Breast epithelium (tissue), 4 donors: ENCODE measurements around the gene TGM3. TPM values are rescaled to one million over a fixed set of nuclear protein-coding genes. Genes with fewer than 3 reads are reported as not detected.

Source experiments
- DNase-seq, 2 donors: peaks; one replicate each; pipeline ENCODE4 v3.0.0-alpha.2; 2019; ENCODE audit warnings: low spot score in 2 of 2
- H3K27ac ChIP-seq, 2 donors: fragments of 200-600 bp; sonication (generic) in 1 of 2; one replicate each; pipeline ENCODE4 v1.5.1; 2016 to 2019; ENCODE audit warnings: mild to moderate bottlenecking in 1 of 2
- H3K27me3 ChIP-seq, 2 donors: fragments of 200-600 bp; sonication (generic) in 1 of 2; one replicate each; pipeline versions ENCODE4 v1.5.1 to v1.6.0; 2017 to 2019; ENCODE audit warnings: control low read depth in 1 of 2, mild to moderate bottlenecking in 1 of 2
- H3K36me3 ChIP-seq: fragments of 200-600 bp; one replicate; pipeline ENCODE4 v1.5.1; 2019
- H3K4me1 ChIP-seq, 2 donors: fragments of 200-600 bp; sonication (generic); one replicate each; pipeline ENCODE4 v1.5.1; 2016 to 2019; ENCODE audit warnings: control low read depth in 1 of 2
- H3K4me3 ChIP-seq, 3 donors: fragments of 200-600 bp; sonication (generic); 1 replicate in 2 of 3; 2 replicates in 1 of 3; pipeline ENCODE4 v1.5.1; 2016 to 2019; ENCODE audit warnings: mild to moderate bottlenecking in 3 of 3, moderate library complexity in 2 of 3
- H3K9me3 ChIP-seq, 2 donors: fragments of 200-600 bp; sonication (generic) in 1 of 2; one replicate each; pipeline ENCODE4 v1.5.1; 2016 to 2019; ENCODE audit warnings: control low read depth in 1 of 2
- CTCF ChIP-seq, 3 donors: fragments of 450-650 bp; IDR thresholded peaks; one replicate each; pipeline ENCODE4 v1.5.1; 2016 to 2017; ENCODE audit warnings: antibody characterized with exemption in 3 of 3, mild to moderate bottlenecking in 3 of 3, moderate library complexity in 3 of 3
- POLR2A ChIP-seq: fragments of 450-650 bp; IDR thresholded peaks from one replicate; pipeline ENCODE4 v1.6.1; 2016; ENCODE audit warnings: antibody characterized with exemption, mild to moderate bottlenecking, moderate library complexity
- POLR2AphosphoS5 ChIP-seq, 3 donors: sonication (generic); formaldehyde crosslinking; IDR thresholded peaks; one replicate each; pipeline ENCODE4 v1.6.1; 2017; ENCODE audit warnings: antibody characterized with exemption in 3 of 3
- intact Hi-C: fragments of 100-400 bp; cut with DNase I; formaldehyde crosslinking; loops from one replicate; pipeline ENCODE4 v1.15.1; 2023; ENCODE audit warnings: low total_unique reads
- total RNA-seq, 3 donors: library from RNA; depleted of rRNA; stranded (reverse); fragments of >200 nt; gene quantifications; one replicate each; pipeline ENCODE4 v1.1.0, GENCODE V29; 2016

The TGM3 gene
- total RNA-seq, 3 donors from 2014 or later: not detected

- no peak overlapping the region for H3K4me3 ChIP-seq
- no peak for DNase-seq
- no peaks in the 10 kb centered on the region for H3K4me1 ChIP-seq
- no peaks in the 10 kb centered on the region for H3K27me3 ChIP-seq
- H3K27ac ChIP-seq: no peak overlapping the region
- TF ChIP-seq POLR2AphosphoS5 (IDR thresholded peaks at IDR 0.05) (no peak), CTCF (IDR thresholded peaks at IDR 0.05) (no peak), POLR2A (no peak)
- H3K9me3 ChIP-seq: no peaks in the 10 kb centered on the region
- no peaks in the 10 kb centered on the region for H3K36me3 ChIP-seq
- intact Hi-C loops: no loop called here
These were observed 8.4 kb downstream of the TGM3 start for GRCh38 chr20:2304180-2304579.

GRCh38 chr20:2305029-2305428 lies 9.2 kb downstream of the TGM3 start:
- Histone ChIP-seq H3K27ac (no peak overlapping the region), H3K4me3 (no peak overlapping the region), H3K36me3 (no peaks in the 10 kb centered on the region), H3K27me3 (no peaks in the 10 kb centered on the region), H3K4me1 (no peaks in the 10 kb centered on the region), H3K9me3 (no peaks in the 10 kb centered on the region)
- no peak for TF ChIP-seq POLR2A
- no peak for TF ChIP-seq CTCF (IDR thresholded peaks at IDR 0.05)
- TF ChIP-seq POLR2AphosphoS5 (IDR thresholded peaks at IDR 0.05): no peak
- intact Hi-C loops: no loop called here
- no peak for DNase-seq

- no peak for DNase-seq
- Histone ChIP-seq H3K27ac (no peak overlapping the region), H3K36me3 (no peaks in the 10 kb centered on the region), H3K9me3 (no peaks in the 10 kb centered on the region), H3K4me1 (no peaks in the 10 kb centered on the region), H3K27me3 (no peaks in the 10 kb centered on the region), H3K4me3 (no peak overlapping the region)
- no peak for TF ChIP-seq POLR2AphosphoS5 (IDR thresholded peaks at IDR 0.05)
- no peak for TF ChIP-seq CTCF (IDR thresholded peaks at IDR 0.05)
- TF ChIP-seq POLR2A: no peak
- intact Hi-C loops: no loop called here
These were observed 9.7 kb downstream of the TGM3 start for GRCh38 chr20:2305479-2305878.

GRCh38 chr20:2305946-2306345 lies 10.1 kb downstream of the TGM3 start:
- Histone ChIP-seq H3K27ac (no peak overlapping the region), H3K9me3 (no peaks in the 10 kb centered on the region), H3K4me1 (no peaks in the 10 kb centered on the region), H3K4me3 (no peak overlapping the region), H3K27me3 (no peaks in the 10 kb centered on the region), H3K36me3 (no peaks in the 10 kb centered on the region)
- intact Hi-C loops: no loop called here
- DNase-seq: no peak
- TF ChIP-seq POLR2AphosphoS5 (IDR thresholded peaks at IDR 0.05): no peak
- TF ChIP-seq POLR2A: no peak
- no peak for TF ChIP-seq CTCF (IDR thresholded peaks at IDR 0.05)

GRCh38 chr20:2307136-2307535 lies 11.3 kb downstream of the TGM3 start:
- intact Hi-C loops: no loop called here

More at GRCh38 chr20:2307136-2307535, 11.3 kb downstream of the TGM3 start:
- Histone ChIP-seq H3K27me3 (no peaks in the 10 kb centered on the region), H3K4me1 (no peaks in the 10 kb centered on the region), H3K9me3 (no peaks in the 10 kb centered on the region), H3K36me3 (no peaks in the 10 kb centered on the region), H3K27ac (no peak overlapping the region), H3K4me3 (no peak overlapping the region)
- no peak for DNase-seq
- TF ChIP-seq CTCF (IDR thresholded peaks at IDR 0.05): no peak
- no peak for TF ChIP-seq POLR2AphosphoS5 (IDR thresholded peaks at IDR 0.05)
- no peak for TF ChIP-seq POLR2A
